Stimulated activated effector memory CD8-positive, alpha-beta T cell treated with anti-CD3 and anti-CD28 coated beads, Interleukin-12 subunit alpha, Interleukin-12 subunit beta, amount 100 ng/mL, for 72 hours (primary cell): Measurements from ENCODE around the gene UCP2.

Experiments
- ATAC-seq: fragments of 150-1000 bp; cut with Tn5 transposase; 2 replicates; pipeline ENCODE4 v1.10.0; 2021
- DNase-seq, 2 donors: peaks; one replicate each; pipeline ENCODE4 v3.0.0; 2021 to 2022; ENCODE audit warnings: low spot score in 2 of 2
- H3K27ac Mint-ChIP-seq: one replicate; pipeline ENCODE4 v1.8.0; 2022; ENCODE audit warnings: mild to moderate bottlenecking, mixed read lengths
- H3K36me3 Mint-ChIP-seq: one replicate; pipeline ENCODE4 v1.8.0; 2022; ENCODE audit warnings: mild to moderate bottlenecking, mixed read lengths
- H3K4me1 Mint-ChIP-seq: one replicate; pipeline ENCODE4 v1.8.0; 2022; ENCODE audit warnings: mixed read lengths
- H3K4me3 Mint-ChIP-seq: one replicate; pipeline ENCODE4 v1.8.0; 2022; ENCODE audit warnings: mild to moderate bottlenecking, mixed read lengths
- H3K9me3 Mint-ChIP-seq: one replicate; pipeline ENCODE4 v1.8.0; 2022; ENCODE audit warnings: mixed read lengths

The UCP2 gene

DNA sequence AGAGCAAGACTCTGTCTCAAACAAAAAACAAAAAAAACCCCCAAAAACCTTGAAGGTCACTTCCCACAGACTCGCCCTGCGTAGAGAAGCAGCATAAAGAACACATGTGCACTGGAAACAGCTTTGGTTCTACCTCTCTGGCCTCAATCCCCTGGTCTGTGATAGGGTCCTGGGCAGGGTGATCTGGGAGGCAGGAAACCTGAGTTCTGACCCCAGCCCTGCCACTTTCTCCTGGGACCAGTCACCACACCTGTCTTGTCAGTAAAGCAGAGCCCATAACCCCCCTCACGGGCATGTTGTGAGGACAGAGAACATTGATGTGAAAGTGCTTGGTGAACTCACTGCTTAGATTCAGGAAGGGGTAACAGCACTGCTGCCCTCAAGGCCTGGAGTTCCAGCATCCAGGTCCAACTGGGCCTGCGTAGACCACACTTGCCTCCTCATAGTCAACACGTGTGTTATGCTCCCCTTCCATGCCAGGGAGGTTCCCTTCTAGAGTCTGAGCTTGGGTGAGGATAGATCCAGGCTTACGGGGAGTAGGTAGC, 11.4 kb downstream of the UCP2 start:
- ATAC-seq (no peak), DNase-seq (peak in 1 of 2 donors; percentile 53)
- Mint-ChIP-seq H3K4me3 (no peak overlapping the region), H3K9me3 (no peaks in the 10 kb centered on the region), H3K36me3 (peaks cover 69% of the 10 kb centered on the region), H3K27ac (peak overlapping the region; percentile 98), H3K4me1 (peaks cover 80% of the 10 kb centered on the region)

DNA sequence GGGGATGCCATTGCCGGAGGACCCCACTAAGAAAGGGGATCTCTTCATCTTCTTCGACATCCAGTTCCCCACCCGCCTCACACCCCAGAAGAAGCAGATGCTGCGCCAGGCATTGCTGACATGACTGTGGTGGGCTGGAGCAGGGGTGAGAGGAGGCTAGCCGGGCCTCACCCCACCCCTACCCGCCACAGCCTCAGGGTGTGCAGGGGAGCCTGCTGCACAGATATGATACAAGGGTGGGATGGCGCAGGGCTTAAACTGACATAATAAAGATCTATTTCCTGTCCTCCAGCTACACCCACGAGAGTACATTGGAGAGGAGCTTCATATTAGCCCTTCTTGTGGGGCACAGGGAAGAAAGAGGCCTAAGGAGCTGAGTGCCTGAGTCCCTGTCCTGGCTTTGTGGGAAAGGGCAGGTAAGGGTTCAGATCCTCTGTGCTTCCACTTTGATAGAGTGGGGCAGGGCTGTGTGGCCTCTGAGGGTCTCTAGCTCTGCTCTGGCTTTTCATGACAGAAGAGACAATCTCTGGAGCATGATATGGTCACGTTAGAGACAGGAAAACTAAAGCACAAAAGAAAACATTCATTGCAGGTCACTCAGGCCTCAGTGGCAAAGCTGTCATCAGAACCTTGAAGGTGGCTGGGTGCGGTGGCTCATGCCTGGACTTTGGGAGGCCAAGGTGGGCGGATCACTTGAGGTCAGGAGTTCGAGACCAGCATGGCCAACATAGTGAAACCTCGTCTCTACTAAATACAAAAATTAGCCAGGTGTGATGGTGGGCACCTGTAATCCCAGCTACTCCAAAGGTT, 12.4 kb downstream of the UCP2 start:
- H3K36me3 Mint-ChIP-seq: peaks cover 58% of the 10 kb centered on the region
- peak in 1 of 2 donors; percentile 66 for DNase-seq

GRCh38 chr11:73969091-73969490, 13.6 kb downstream of the UCP2 start:
- no peaks in the 10 kb centered on the region for H3K9me3 Mint-ChIP-seq
- peaks cover 65% of the 10 kb centered on the region for H3K4me1 Mint-ChIP-seq
- no peak overlapping the region for H3K4me3 Mint-ChIP-seq
- no peak for DNase-seq
- ATAC-seq: no peak
- H3K36me3 Mint-ChIP-seq: peaks cover 47% of the 10 kb centered on the region
- H3K27ac Mint-ChIP-seq: peak overlapping the region; percentile 92

More for the DNA sequence above, 12.4 kb downstream of the UCP2 start:
- Mint-ChIP-seq H3K4me1 (peaks cover 69% of the 10 kb centered on the region), H3K27ac (peak overlapping the region; percentile 92), H3K4me3 (no peak overlapping the region), H3K9me3 (no peaks in the 10 kb centered on the region)
- peak; percentile 29 for ATAC-seq

- DNase-seq (no peak), ATAC-seq (no peak)
- H3K36me3 Mint-ChIP-seq: peaks cover 41% of the 10 kb centered on the region
- no peaks in the 10 kb centered on the region for H3K9me3 Mint-ChIP-seq
- H3K27ac Mint-ChIP-seq: peak overlapping the region; percentile 92
- no peak overlapping the region for H3K4me3 Mint-ChIP-seq
- H3K4me1 Mint-ChIP-seq: peaks cover 63% of the 10 kb centered on the region
Measured at GRCh38 chr11:73968356-73968966, 14.2 kb downstream of the UCP2 start.

DNA sequence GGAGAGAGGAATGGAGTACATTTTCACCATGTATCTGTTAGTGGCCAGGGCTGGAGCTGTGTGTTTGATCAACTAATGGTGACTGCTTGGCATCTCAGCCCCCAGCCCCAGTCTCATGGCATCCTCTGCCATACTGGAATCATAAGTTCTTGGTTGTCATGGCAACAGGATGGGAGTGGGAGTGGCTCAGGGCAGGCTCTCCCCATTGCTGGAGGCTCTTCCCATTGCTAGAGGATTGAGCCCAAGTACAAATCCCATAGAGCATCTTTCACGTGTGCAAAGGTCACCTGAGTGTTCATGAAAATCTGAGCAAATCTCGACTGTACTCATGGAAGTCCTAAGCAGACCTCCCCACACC, 16.9 kb downstream of the UCP2 start:
- peaks cover 37% of the 10 kb centered on the region for H3K4me1 Mint-ChIP-seq
- no peak for DNase-seq
- H3K4me3 Mint-ChIP-seq: no peak overlapping the region
- H3K36me3 Mint-ChIP-seq: peaks cover 19% of the 10 kb centered on the region
- no peak for ATAC-seq
- no peak overlapping the region for H3K27ac Mint-ChIP-seq
- H3K9me3 Mint-ChIP-seq: no peaks in the 10 kb centered on the region

GRCh38 chr11:73965076-73965763, 17.4 kb downstream of the UCP2 start:
- peaks cover 17% of the 10 kb centered on the region for H3K36me3 Mint-ChIP-seq
- DNase-seq: no peak
- no peaks in the 10 kb centered on the region for H3K9me3 Mint-ChIP-seq
- H3K27ac Mint-ChIP-seq: peak overlapping the region; percentile 68
- peaks cover 31% of the 10 kb centered on the region for H3K4me1 Mint-ChIP-seq
- H3K4me3 Mint-ChIP-seq: peak overlapping the region; percentile 47
- no peak for ATAC-seq

DNA sequence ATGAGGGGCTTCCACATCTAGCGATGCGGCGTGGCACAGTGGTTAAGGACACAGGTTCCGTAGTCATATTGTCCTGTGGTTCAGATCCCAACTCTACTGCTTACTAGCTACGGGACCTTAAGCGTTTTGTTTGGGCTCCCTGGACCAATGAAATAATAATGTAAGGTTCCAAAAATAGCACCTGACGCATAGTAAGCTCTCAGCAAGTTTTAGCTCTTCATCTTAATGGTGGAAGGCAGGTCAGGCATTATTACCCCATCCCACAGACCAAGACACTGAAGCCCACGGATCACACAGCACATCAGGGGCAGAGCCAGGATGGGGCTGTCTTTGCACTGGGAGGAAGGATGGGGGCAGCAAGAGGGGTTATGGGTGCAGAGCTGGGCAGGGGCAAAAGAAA, 18.8 kb downstream of the UCP2 start:
- H3K9me3 Mint-ChIP-seq: no peaks in the 10 kb centered on the region
- H3K4me3 Mint-ChIP-seq: peak overlapping the region; percentile 47
- ATAC-seq (no peak), DNase-seq (no peak)
- H3K36me3 Mint-ChIP-seq: peaks cover 14% of the 10 kb centered on the region
- peak overlapping the region; percentile 68 for H3K27ac Mint-ChIP-seq
- peaks cover 18% of the 10 kb centered on the region for H3K4me1 Mint-ChIP-seq

DNA sequence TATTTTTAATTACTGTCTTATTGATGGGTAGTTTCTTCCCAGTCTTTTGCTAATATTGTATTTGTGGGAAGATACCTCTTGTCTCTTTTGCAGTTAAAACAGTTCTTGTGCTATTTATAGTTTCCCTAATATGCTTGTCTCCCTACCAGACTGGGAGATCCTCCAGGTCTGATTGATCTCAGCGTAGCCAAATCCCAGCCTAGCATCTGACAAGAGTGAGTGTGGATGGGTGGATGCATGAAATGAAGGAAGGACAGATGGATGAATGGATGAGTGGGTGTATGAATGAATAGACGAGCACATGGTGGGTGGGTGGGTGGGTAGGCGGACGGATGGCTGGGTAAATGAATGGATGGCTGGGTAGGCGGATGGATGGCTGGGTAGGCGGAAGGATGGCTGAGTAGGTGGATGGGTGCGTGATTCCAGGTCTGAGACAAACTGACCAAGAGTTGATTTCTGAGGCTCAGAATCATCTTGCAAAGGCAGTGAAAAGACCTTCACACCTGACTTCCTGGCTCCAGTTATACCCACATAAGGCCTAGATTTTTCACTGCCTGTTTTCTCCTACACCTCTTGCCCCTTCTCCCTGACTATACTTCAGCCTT, 20.4 kb downstream of the UCP2 start:
- H3K27ac Mint-ChIP-seq: no peak overlapping the region
- no peaks in the 10 kb centered on the region for H3K9me3 Mint-ChIP-seq
- ATAC-seq (no peak), DNase-seq (no peak)
- H3K4me1 Mint-ChIP-seq: peaks cover 11% of the 10 kb centered on the region
- no peak overlapping the region for H3K4me3 Mint-ChIP-seq
- H3K36me3 Mint-ChIP-seq: no peaks in the 10 kb centered on the region

DNA sequence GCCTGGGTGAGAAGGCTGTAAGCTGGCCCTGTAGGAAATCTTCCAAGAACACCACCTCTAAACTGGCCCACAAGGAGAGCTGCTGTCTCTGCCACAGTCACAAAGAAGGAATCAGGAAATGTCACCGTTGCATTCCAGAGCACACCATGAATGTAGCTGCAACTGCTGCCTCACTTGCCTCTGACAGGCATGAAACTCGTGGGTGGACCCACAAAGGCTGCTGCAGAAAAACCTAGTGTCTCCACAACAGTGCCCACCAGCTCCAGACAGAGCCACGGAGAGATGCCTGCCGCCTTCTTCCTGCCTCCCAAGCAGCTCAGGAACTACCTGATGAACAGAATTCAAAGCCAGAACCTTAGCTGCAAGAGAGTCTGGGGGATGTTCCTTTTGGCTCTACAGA, 21.3 kb downstream of the UCP2 start:
- Mint-ChIP-seq H3K27ac (no peak overlapping the region), H3K4me1 (peaks cover 11% of the 10 kb centered on the region), H3K4me3 (no peak overlapping the region), H3K36me3 (no peaks in the 10 kb centered on the region), H3K9me3 (no peaks in the 10 kb centered on the region)
- ATAC-seq: no peak
- DNase-seq: no peak

GRCh38 chr11:73958521-73959141, 24.0 kb downstream of the UCP2 start:
- DNase-seq: no peak
- H3K9me3 Mint-ChIP-seq: no peaks in the 10 kb centered on the region
- no peaks in the 10 kb centered on the region for H3K4me1 Mint-ChIP-seq

DNA sequence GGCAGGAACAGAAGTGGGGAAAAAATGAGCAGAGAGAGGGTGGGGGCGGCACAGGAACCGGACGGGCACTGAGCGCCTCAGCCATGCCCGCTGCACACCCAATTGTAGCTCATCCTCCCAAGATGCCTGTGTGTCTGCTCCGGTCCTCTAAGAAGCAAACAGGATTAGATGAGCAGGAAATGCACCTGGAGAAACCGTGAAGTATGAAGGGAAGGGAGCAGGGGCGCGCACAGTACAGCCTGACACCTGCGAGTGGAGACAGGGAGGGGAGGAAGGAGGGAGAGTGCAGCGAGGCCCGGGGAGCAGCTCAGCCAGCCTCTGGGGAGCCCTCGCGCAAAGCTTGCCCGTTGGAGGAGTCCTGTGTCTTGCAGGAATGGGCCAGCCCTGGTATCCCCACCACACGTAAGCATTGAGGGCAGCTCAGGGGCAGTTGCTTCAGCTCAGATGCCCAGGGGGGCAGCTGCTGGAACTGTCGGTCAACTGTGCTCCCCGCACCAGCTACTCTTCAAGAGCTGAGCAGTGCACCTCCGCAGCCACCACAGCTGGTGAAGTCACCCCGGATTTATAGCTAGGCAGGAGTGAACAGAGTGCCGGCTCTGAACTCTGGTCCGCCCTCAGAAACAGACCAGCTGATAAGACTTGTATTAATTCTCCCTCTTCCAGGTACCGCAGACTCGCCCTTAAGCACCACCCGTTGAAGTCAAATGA, 24.8 kb downstream of the UCP2 start:
- H3K4me3 Mint-ChIP-seq: no peak overlapping the region
- no peak overlapping the region for H3K27ac Mint-ChIP-seq
- no peaks in the 10 kb centered on the region for H3K4me1 Mint-ChIP-seq
- no peaks in the 10 kb centered on the region for H3K36me3 Mint-ChIP-seq
- peak; percentile 32 for ATAC-seq
- no peak for DNase-seq
- H3K9me3 Mint-ChIP-seq: no peaks in the 10 kb centered on the region

More at GRCh38 chr11:73958521-73959141, 24.0 kb downstream of the UCP2 start:
- H3K4me3 Mint-ChIP-seq: no peak overlapping the region
- H3K27ac Mint-ChIP-seq: no peak overlapping the region
- ATAC-seq: no peak
- no peaks in the 10 kb centered on the region for H3K36me3 Mint-ChIP-seq

GRCh38 chr11:73956876-73957653, 25.6 kb downstream of the UCP2 start:
- Mint-ChIP-seq H3K36me3 (no peaks in the 10 kb centered on the region), H3K27ac (no peak overlapping the region), H3K4me1 (no peaks in the 10 kb centered on the region), H3K4me3 (no peak overlapping the region), H3K9me3 (no peaks in the 10 kb centered on the region)
- DNase-seq: no peak
- ATAC-seq: no peak

DNA sequence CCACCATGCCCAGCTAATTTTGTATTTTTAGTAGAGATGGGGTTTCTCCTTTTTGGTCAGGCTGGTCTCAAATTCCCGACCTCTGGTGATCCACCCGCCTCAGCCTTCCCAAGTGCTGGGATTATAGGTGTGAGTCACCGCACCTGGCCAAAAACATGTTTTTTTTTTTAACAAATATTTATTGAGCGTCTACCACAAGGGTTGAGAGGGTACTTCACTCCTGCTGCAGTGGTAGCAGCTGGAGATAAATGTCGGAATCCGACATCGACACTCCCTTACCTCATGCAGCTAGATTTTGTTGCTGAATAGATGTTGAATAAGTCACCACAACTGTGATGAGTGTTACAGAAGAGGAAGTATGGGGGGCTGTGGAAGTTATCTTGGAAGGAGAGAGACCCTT, 30.8 kb downstream of the UCP2 start:
- Mint-ChIP-seq H3K4me1 (no peaks in the 10 kb centered on the region), H3K9me3 (no peaks in the 10 kb centered on the region), H3K4me3 (no peak overlapping the region), H3K36me3 (no peaks in the 10 kb centered on the region), H3K27ac (no peak overlapping the region)
- DNase-seq (no peak), ATAC-seq (no peak)
